Measurements from ENCODE around the gene KCNA2. TPM values are rescaled to one million over a fixed set of nuclear protein-coding genes. Genes with fewer than 3 reads are reported as not detected.

Gene KCNA2
- polyA plus RNA-seq, 3 donors from 2014 or later, result not detected

DNA sequence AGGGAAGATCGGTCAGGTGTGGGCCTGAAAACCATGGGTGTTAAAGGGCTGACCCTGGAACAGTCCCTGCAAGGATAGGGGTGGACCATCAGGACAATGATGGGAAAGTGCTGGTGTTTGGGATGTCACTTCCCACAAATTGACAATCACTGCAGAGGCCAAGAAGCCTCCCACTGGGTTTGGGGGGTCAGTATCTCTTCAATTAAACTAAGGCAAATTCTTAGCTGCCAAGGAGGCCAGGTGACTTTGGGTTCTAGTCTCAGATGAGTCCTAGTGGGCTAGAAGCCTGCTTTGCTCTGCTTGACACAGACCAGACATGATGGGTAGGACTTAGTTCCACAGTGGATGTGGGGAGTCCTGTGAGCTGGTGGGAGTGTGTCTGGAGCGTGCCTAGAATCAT is 29.3 kb upstream of the KCNA2 start:
- H3K4me3 Mint-ChIP-seq, result peak overlapping the region; percentile 57 to 78 (median 62)
- peaks cover 0 to 9% (median 2%) of the 10 kb centered on the region in 3 donors for H3K36me3 Mint-ChIP-seq
- H3K27ac Mint-ChIP-seq, result peak overlapping the region in 5 of 6 donors; percentile 18 to 72 (median 58)
- no peak for DNase-seq
- H3K4me1 Mint-ChIP-seq, result peaks cover 52 to 66% of the 10 kb centered on the region in 2 donors
- H3K27me3 Mint-ChIP-seq (ENCODE audit: low read depth in 3 of 3), result peaks cover 0 to 2% (median 0%) of the 10 kb centered on the region in 3 donors
- peaks cover 0 to 2% (median 0%) of the 10 kb centered on the region in 6 donors for H3K9me3 Mint-ChIP-seq

DNA sequence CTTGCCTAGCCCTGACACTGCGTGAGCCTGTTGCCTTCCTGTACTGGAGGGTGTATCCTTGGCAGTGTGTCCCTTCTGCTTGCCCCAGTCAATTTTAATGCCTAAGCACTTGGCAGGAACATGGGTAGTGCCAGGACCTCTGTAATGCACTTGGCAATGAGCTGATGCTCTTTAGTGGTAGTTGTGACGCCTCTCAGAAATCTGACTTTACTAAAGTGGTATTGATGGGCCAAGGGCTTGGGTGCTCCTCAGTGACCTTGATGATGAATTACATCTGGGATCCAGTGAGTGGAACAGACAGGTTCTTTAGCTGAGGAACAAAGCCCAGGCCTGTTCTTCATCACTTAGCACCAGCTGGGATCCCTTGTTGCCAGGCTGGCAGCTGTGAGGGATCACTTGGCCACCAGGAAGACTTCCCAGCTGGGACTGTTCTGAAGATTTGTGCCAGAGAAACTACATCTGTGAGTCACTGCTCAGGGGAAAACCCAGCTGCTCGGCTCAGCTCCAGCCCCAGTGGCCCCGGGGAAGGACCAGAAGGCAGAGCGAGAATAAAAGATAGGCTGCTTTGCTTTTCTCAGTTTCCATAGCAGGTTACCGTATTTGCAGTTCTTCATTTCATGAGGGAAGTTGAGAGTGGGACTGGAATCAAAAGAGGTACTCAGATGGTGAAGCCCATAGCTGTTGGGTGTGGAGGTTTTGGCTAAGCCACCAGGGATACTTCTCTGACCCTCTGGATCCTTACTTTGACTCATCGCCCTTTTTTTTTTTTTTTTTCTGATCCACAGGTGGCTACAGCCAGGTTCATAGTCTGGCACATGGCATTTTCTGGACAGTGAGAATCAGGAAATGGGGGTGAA is 28.5 kb upstream of the KCNA2 start:
- Mint-ChIP-seq H3K4me1 (peaks cover 44 to 59% of the 10 kb centered on the region in 2 donors), H3K4me3 (peak overlapping the region in 3 of 5 donors; percentile 43 to 69 (median 57)), H3K36me3 (peaks cover 0 to 9% (median 0%) of the 10 kb centered on the region in 3 donors), H3K27me3 (ENCODE audit: low read depth in 3 of 3) (peaks cover 0 to 2% (median 0%) of the 10 kb centered on the region in 3 donors), H3K27ac (peak overlapping the region in 5 of 6 donors; percentile 18 to 65 (median 36)), H3K9me3 (no peaks in the 10 kb centered on the region)
- no peak for DNase-seq

DNA sequence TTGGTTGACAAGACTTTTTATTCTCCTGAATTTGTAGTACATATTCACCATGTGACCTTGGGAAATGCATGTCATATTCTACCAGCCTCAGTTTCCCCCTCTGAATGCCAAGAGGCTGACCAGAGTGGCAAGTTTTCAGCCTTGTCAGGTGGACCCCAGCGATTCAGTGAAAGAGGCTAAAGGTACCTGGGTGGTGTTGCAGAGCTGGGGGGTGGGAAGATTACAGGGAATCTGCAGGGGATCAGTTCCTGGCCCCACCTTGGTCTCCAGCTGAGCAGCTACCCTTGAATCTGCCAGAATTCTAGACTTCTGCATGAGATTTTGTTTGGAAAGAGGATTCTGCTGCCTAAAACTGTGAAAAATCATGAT is 27.9 kb upstream of the KCNA2 start:
- H3K27ac Mint-ChIP-seq, result peak overlapping the region in 1 of 6 donors; percentile 18

GRCh38 chr1:110633646-110634030 is 27.5 kb upstream of the KCNA2 start:
- peaks cover 0 to 4% (median 0%) of the 10 kb centered on the region in 3 donors for H3K36me3 Mint-ChIP-seq

More for the DNA sequence above, 27.9 kb upstream of the KCNA2 start:
- Mint-ChIP-seq H3K27me3 (ENCODE audit: low read depth in 3 of 3) (peaks cover 0 to 2% (median 0%) of the 10 kb centered on the region in 3 donors), H3K4me1 (peaks cover 39 to 53% of the 10 kb centered on the region in 2 donors), H3K4me3 (no peak overlapping the region), H3K9me3 (no peaks in the 10 kb centered on the region), H3K36me3 (peaks cover 0 to 4% (median 0%) of the 10 kb centered on the region in 3 donors)
- no peak for DNase-seq

GRCh38 chr1:110631836-110632620 is 25.9 kb upstream of the KCNA2 start:
- no peak for DNase-seq
- H3K9me3 Mint-ChIP-seq, result no peaks in the 10 kb centered on the region
- H3K36me3 Mint-ChIP-seq, result peaks cover 0 to 4% (median 0%) of the 10 kb centered on the region in 3 donors
- no peak overlapping the region for H3K27ac Mint-ChIP-seq
- no peak overlapping the region for H3K4me3 Mint-ChIP-seq
- H3K4me1 Mint-ChIP-seq, result peaks cover 26 to 38% of the 10 kb centered on the region in 2 donors
- H3K27me3 Mint-ChIP-seq (ENCODE audit: low read depth in 3 of 3), result peaks cover 0 to 2% (median 0%) of the 10 kb centered on the region in 3 donors

More at GRCh38 chr1:110633646-110634030, 27.5 kb upstream of the KCNA2 start:
- Mint-ChIP-seq H3K4me1 (peaks cover 38 to 50% of the 10 kb centered on the region in 2 donors), H3K4me3 (no peak overlapping the region), H3K27ac (peak overlapping the region in 2 of 6 donors; percentile 13 to 37), H3K9me3 (no peaks in the 10 kb centered on the region), H3K27me3 (ENCODE audit: low read depth in 3 of 3) (peaks cover 0 to 2% (median 0%) of the 10 kb centered on the region in 3 donors)
- no peak for DNase-seq

- Mint-ChIP-seq H3K27me3 (ENCODE audit: low read depth in 3 of 3) (peaks cover 0 to 3% (median 0%) of the 10 kb centered on the region in 3 donors), H3K27ac (no peak overlapping the region), H3K9me3 (no peaks in the 10 kb centered on the region), H3K36me3 (peaks cover 0 to 4% (median 0%) of the 10 kb centered on the region in 3 donors), H3K4me1 (peaks cover 18 to 29% of the 10 kb centered on the region in 2 donors), H3K4me3 (no peak overlapping the region)
- peak; percentile 68 to 78 (median 74) for DNase-seq
Measured at GRCh38 chr1:110630839-110631663, 24.9 kb upstream of the KCNA2 start.

DNA sequence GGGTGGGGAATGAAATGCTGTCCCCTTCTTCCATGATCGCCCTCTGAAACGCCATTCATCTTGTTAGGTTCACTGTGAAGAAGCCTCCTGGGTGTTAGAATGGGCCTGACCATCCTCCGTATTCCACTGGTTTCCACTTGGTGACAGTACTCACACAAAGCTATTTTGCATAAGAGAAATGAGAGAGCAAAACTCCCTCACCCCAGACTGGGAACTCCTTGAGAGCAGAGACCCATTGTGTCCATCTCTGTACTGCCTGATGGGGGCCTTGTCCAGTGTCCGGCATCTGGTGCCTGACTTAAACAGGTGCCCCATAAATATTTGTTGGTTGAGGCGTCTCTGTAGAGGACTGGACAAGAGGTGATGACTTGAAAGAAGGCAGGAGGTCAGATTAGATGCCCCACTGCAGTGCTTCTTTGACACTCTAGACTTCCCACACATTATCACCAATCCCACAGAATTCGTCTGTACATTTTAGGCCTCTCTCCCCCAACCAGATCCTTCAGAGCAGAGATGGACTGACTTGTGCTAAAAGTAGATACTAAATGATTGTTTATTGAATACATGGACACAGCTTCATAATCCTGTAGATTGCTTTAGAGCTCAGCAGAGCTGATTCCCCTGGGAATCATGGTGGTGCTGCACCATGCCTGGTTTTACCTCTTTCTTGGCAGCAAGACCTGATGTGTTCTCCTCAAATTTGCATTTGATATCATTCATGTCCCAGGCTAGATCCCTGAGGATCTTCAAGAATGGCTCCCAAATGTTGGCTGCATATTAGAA is 22.4 kb upstream of the KCNA2 start:
- Mint-ChIP-seq H3K4me3 (no peak overlapping the region), H3K27ac (no peak overlapping the region), H3K36me3 (peaks cover 0 to 3% (median 0%) of the 10 kb centered on the region in 3 donors), H3K4me1 (peaks cover 0 to 6% of the 10 kb centered on the region in 2 donors), H3K27me3 (ENCODE audit: low read depth in 3 of 3) (peaks cover 0 to 2% (median 0%) of the 10 kb centered on the region in 3 donors), H3K9me3 (no peaks in the 10 kb centered on the region)
- no peak for DNase-seq

DNA sequence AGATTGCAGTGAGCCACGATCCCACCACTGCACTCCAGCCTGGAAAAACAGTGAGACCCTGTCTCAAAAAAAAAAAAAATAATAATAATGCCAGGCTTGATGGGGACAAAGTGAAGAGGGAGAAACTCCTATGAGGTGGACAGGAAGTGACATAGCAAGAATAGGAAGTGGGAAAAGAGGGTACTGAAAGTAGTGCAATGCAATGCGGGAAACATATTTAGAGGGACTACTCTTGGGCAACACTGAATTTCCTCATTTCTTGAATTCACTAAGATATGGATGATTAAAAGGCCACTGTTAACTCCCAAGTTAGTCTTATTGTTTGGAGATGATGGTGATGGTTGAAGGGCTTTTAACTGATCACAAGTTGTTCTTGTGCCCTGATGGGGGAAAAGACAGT is 21.6 kb upstream of the KCNA2 start:
- Mint-ChIP-seq H3K27me3 (ENCODE audit: low read depth in 3 of 3) (peaks cover 0 to 2% (median 0%) of the 10 kb centered on the region in 3 donors), H3K9me3 (no peaks in the 10 kb centered on the region), H3K27ac (no peak overlapping the region), H3K4me1 (no peaks in the 10 kb centered on the region), H3K36me3 (no peaks in the 10 kb centered on the region), H3K4me3 (no peak overlapping the region)
- no peak for DNase-seq

GRCh38 chr1:110626889-110627288 is 20.7 kb upstream of the KCNA2 start:
- Mint-ChIP-seq H3K4me3 (no peak overlapping the region), H3K27ac (no peak overlapping the region), H3K27me3 (ENCODE audit: low read depth in 3 of 3) (peaks cover 0 to 2% (median 0%) of the 10 kb centered on the region in 3 donors), H3K36me3 (no peaks in the 10 kb centered on the region), H3K4me1 (no peaks in the 10 kb centered on the region), H3K9me3 (no peaks in the 10 kb centered on the region)
- no peak for DNase-seq

GRCh38 chr1:110620686-110621085 is 14.5 kb upstream of the KCNA2 start:
- H3K4me3 Mint-ChIP-seq, result peak overlapping the region in 4 of 5 donors; percentile 81 to 90 (median 88)
- H3K9me3 Mint-ChIP-seq, result no peaks in the 10 kb centered on the region
- peaks cover 0 to 7% (median 0%) of the 10 kb centered on the region in 3 donors for H3K36me3 Mint-ChIP-seq
- no peak for DNase-seq
- peak overlapping the region in 2 of 6 donors; percentile 15 to 83 for H3K27ac Mint-ChIP-seq
- H3K4me1 Mint-ChIP-seq, result peaks cover 24 to 30% of the 10 kb centered on the region in 2 donors
- H3K27me3 Mint-ChIP-seq (ENCODE audit: low read depth in 3 of 3), result peaks cover 17 to 23% (median 21%) of the 10 kb centered on the region in 3 donors

- Mint-ChIP-seq H3K9me3 (no peaks in the 10 kb centered on the region), H3K27ac (peak overlapping the region in 3 of 6 donors; percentile 56 to 83 (median 70)), H3K36me3 (peaks cover 0 to 7% (median 0%) of the 10 kb centered on the region in 3 donors), H3K4me1 (peaks cover 24 to 30% of the 10 kb centered on the region in 2 donors), H3K4me3 (peak overlapping the region; percentile 80 to 90 (median 87)), H3K27me3 (ENCODE audit: low read depth in 3 of 3) (peaks cover 20 to 23% (median 23%) of the 10 kb centered on the region in 3 donors)
- DNase-seq, result no peak
Measured at GRCh38 chr1:110620250-110620615, 14.1 kb upstream of the KCNA2 start.
